ENCODE data around the gene ARL4A. TPM values are rescaled to one million over a fixed set of nuclear protein-coding genes. Genes with fewer than 3 reads are reported as not detected.

ARL4A gene
- total RNA-seq, 1 experiment from 2014 or later, result 18.3 TPM

DNA sequence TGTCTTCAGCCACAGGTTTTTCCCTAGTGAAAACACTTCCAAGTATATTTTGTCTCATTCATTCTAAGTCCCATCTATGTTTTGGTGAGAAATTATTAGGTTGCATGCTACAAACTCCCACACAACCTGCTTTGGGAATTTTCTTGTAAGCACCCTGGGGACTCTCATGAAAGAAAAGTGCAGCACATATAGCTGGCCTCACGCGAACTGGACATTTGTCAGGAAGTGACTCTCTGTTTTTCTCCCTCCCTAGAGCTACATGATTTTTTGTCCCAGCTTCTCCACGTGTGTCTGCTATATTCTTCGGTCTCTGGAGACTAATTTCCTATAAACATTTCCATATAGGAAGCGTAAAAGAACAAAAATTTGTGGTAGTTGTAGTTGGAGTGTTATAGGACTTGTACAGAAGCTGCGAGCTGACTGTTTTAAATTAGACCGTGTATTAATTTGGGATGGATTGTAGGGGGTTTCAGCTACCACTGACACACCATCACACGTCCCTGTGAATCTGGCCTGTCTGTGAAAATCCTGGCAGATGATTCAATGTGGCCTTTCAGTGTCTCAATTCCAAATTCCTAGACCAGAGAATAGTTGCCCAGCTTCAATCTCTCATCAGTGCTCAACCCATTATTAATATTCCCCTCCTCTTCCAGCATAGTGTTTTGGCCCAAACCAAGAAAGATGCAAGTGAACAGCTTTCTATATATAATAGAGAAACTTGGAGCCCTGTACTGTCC lies 40.2 kb downstream of the ARL4A start:
- ChIA-PET POLR2A (ENCODE audit: low non-redundant PET) (interaction anchor here (0.7 kb wide), 2 partner anchors 8 to 140 kb away, joined by 3 to 5 read pairs; no protein-coding TSS in a partner anchor), CTCF (interaction anchor here (2.3 kb wide), 1 partner anchor 41 kb away, joined by 8 read pairs; the partner anchor contains the start of gene ARL4A)
- no peaks in the 10 kb centered on the region for H3K27me3 ChIP-seq (replicated peaks; ENCODE audit: insufficient read depth, low read depth, low read length, poor library complexity)
- no TSS peak for BruUV-seq (replicated peaks)
- no peak for TF ChIP-seq EZH2 (IDR thresholded peaks at IDR 0.05; ENCODE audit: borderline replicate concordance, low read depth, low read length, poor library complexity, severe bottlenecking)
- H3K27ac ChIP-seq (ENCODE audit: low read depth, low read length, poor library complexity, severe bottlenecking), result peak overlapping the region; percentile 58
- DNase-seq (ENCODE audit: low spot score), result no peak
- peaks cover 49% of the 10 kb centered on the region for H3K4me1 ChIP-seq (ENCODE audit: insufficient read depth, low read length, poor library complexity, severe bottlenecking)
- H3K4me3 ChIP-seq (ENCODE audit: low read depth, low read length, poor library complexity, severe bottlenecking), result no peak overlapping the region
- intact Hi-C loops (cut with micrococcal nuclease; ENCODE audit: unreplicated experiment), result loop anchor here (5.0 kb wide), 1 partner anchor 40 kb away; the partner anchor contains the start of gene ARL4A
- no peaks in the 10 kb centered on the region for H3K36me3 ChIP-seq (ENCODE audit: insufficient read depth, low read length, poor library complexity, severe bottlenecking)
- H3K9me3 ChIP-seq (ENCODE audit: low read depth, low read length, poor library complexity, severe bottlenecking), result no peaks in the 10 kb centered on the region

DNA sequence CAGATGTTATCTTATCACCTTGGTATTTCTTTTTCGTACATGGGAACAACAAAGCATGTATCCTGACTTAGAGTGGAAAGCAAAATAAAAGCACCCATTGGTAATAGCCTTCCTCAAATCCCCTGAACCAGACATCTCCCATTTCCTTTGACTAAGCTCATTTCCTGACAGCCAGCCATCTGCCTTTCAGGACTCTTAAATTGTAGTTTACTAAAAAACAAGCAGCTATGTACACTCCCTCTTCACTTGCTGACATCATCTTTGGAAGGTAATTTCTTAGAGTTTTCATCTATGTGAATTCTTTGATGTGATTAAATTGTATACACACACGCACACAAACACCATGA lies 40.7 kb downstream of the ARL4A start:
- CTCF ChIA-PET, result interaction anchor here (2.3 kb wide), 1 partner anchor 41 kb away, joined by 8 read pairs; the partner anchor contains the start of gene ARL4A
- intact Hi-C loops (cut with micrococcal nuclease; ENCODE audit: unreplicated experiment), result loop anchor here (5.0 kb wide), 1 partner anchor 41 kb away; the partner anchor contains the start of gene ARL4A
- no peaks in the 10 kb centered on the region for H3K9me3 ChIP-seq (ENCODE audit: low read depth, low read length, poor library complexity, severe bottlenecking)
- POLR2A ChIA-PET (ENCODE audit: low non-redundant PET), result interaction anchor here (0.7 kb wide), 2 partner anchors 8 to 140 kb away, joined by 3 to 5 read pairs; no protein-coding TSS in a partner anchor
- no peak overlapping the region for H3K4me3 ChIP-seq (ENCODE audit: low read depth, low read length, poor library complexity, severe bottlenecking)
- TF ChIP-seq CTCF (conservative IDR thresholded peaks at IDR 0.05; ENCODE audit: low read depth, low read length), result no peak
- H3K27ac ChIP-seq (ENCODE audit: low read depth, low read length, poor library complexity, severe bottlenecking), result peak overlapping the region; percentile 58
- H3K36me3 ChIP-seq (ENCODE audit: insufficient read depth, low read length, poor library complexity, severe bottlenecking), result no peaks in the 10 kb centered on the region
- DNase-seq (ENCODE audit: low spot score), result peak; percentile 91
- peaks cover 44% of the 10 kb centered on the region for H3K4me1 ChIP-seq (ENCODE audit: insufficient read depth, low read length, poor library complexity, severe bottlenecking)
- H3K27me3 ChIP-seq (replicated peaks; ENCODE audit: insufficient read depth, low read depth, low read length, poor library complexity), result no peaks in the 10 kb centered on the region
- no TSS peak for BruUV-seq (replicated peaks)

GRCh38 chr7:12729112-12729511 lies 41.7 kb downstream of the ARL4A start:
- H3K27ac ChIP-seq (ENCODE audit: low read depth, low read length, poor library complexity, severe bottlenecking), result no peak overlapping the region
- no peaks in the 10 kb centered on the region for H3K36me3 ChIP-seq (ENCODE audit: insufficient read depth, low read length, poor library complexity, severe bottlenecking)
- no TSS peak for BruUV-seq (replicated peaks)
- ChIA-PET CTCF (interaction anchor here (2.3 kb wide), 1 partner anchor 42 kb away, joined by 8 read pairs; the partner anchor contains the start of gene ARL4A), POLR2A (ENCODE audit: low non-redundant PET) (no interaction called here)
- peaks cover 39% of the 10 kb centered on the region for H3K4me1 ChIP-seq (ENCODE audit: insufficient read depth, low read length, poor library complexity, severe bottlenecking)
- peak; percentile 78 for DNase-seq (ENCODE audit: low spot score)
- TF ChIP-seq CTCF (conservative IDR thresholded peaks at IDR 0.05; ENCODE audit: low read depth, low read length) (no peak), EZH2 (IDR thresholded peaks at IDR 0.05; ENCODE audit: borderline replicate concordance, low read depth, low read length, poor library complexity, severe bottlenecking) (no peak)
- no peaks in the 10 kb centered on the region for H3K27me3 ChIP-seq (replicated peaks; ENCODE audit: insufficient read depth, low read depth, low read length, poor library complexity)
- intact Hi-C loops (cut with micrococcal nuclease; ENCODE audit: unreplicated experiment), result loop anchor here (5.0 kb wide), 1 partner anchor 42 kb away; the partner anchor contains the start of gene ARL4A
- H3K4me3 ChIP-seq (ENCODE audit: low read depth, low read length, poor library complexity, severe bottlenecking), result no peak overlapping the region
- no peaks in the 10 kb centered on the region for H3K9me3 ChIP-seq (ENCODE audit: low read depth, low read length, poor library complexity, severe bottlenecking)
